ENCODE measurements around the gene AFF3. TPM values are rescaled to one million over a fixed set of nuclear protein-coding genes. Genes with fewer than 3 reads are reported as not detected.

AFF3 gene
- total and polyA plus RNA-seq, 2 of the 8 experiments (the other 6 are each of a cell fraction or from before 2014, with no cell fraction given): 0.27 to 3.0 TPM

DNA sequence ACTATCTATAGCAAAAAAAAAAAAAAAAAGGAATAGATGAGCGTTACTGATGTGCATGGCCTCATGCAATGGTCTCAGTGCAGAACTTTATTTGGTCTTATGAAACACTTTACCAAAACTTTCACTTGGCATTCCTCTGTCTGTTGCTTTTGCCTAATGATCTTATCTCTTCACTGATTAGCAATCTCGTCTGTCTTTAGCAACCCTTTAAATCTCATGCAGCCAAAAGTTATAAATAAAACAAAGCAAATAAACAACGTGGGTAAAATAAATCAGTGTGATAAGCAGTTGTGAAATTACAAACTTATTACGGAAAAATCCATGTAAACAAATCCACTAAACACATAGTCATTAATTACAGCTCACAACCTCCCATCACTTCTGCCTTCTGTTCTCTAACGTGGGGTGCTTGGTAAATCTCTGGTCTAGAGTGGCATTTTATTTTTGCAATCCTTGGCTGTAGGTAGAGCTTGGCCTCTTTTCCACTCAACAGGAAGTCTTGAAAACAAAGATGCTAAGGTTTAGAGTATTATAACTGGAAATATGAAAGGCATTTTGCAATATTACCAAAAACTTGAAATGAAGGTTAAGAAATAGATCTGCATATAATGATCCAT lies 288.0 kb downstream of the AFF3 start:
- H2AFZ ChIP-seq (ENCODE audit: low read length): no peak overlapping the region
- H2BK120ac ChIP-seq (replicated peaks; ENCODE audit: low read depth, low read length): no peak overlapping the region
- H4K5ac ChIP-seq (ENCODE audit: insufficient read length, low read depth, low read length): no peak overlapping the region
- no peak overlapping the region for H2BK20ac ChIP-seq (ENCODE audit: low read length)
- no peak overlapping the region for H3K18ac ChIP-seq (ENCODE audit: extremely low read depth, low read length)
- no peak overlapping the region for H3K27ac ChIP-seq (ENCODE audit: low read depth, low read length)
- no peak overlapping the region for H2AK5ac ChIP-seq (ENCODE audit: low read depth, low read length)
- DNase-seq (ENCODE audit: low read depth in 1 of 2, low spot score in 2 of 2): no peak
- H4K20me1 ChIP-seq (replicated peaks in 1 of 2; ENCODE audit: control insufficient read depth in 1 of 2, insufficient read depth in 2 of 2, low read length in 2 of 2): no peaks in the 10 kb centered on the region
- no peak overlapping the region for H4K91ac ChIP-seq (replicated peaks; ENCODE audit: insufficient read length, low read length)
- 89% methylated on average over 5 of the region's 5 CpGs; no CpG with 5 or more reads in 1 of the 2 experiments for WGBS, 2 experiments (ENCODE audit: extremely low coverage in 1 of 2, insufficient coverage in 1 of 2, insufficient read length in 1 of 2, insufficient replicate concordance in 2 of 2, low coverage in 1 of 2, low lambda C conversion rate in 2 of 2, missing lambda C conversion rate in 1 of 2)
- no peak overlapping the region for H4K8ac ChIP-seq (ENCODE audit: extremely low read depth, insufficient read depth, low read length)
- no peak overlapping the region for H3K4me2 ChIP-seq (ENCODE audit: insufficient read depth in 1 of 2, low read depth in 2 of 2, low read length in 2 of 2)
- H3K36me3 ChIP-seq (ENCODE audit: control insufficient read depth in 2 of 4, insufficient read depth in 4 of 4, low read length in 3 of 4): no peaks in the 10 kb centered on the region
- no peak for FAIRE-seq
- H3K27me3 ChIP-seq (replicated peaks in 1 of 4; ENCODE audit: control insufficient read depth in 3 of 4, extremely low read depth in 1 of 4, insufficient read depth in 3 of 4, low read length in 3 of 4): no peaks in the 10 kb centered on the region
- H3K4ac ChIP-seq (replicated peaks; ENCODE audit: insufficient read length, low read depth, low read length): no peak overlapping the region
- H3K4me1 ChIP-seq (replicated peaks in 1 of 4; ENCODE audit: control insufficient read depth in 3 of 4, insufficient read depth in 4 of 4, low read length in 3 of 4): no peaks in the 10 kb centered on the region
- H2BK5ac ChIP-seq (ENCODE audit: low read depth, low read length): no peak overlapping the region
- H3K9ac ChIP-seq (replicated peaks in 1 of 4; ENCODE audit: extremely low read depth in 1 of 4, low read depth in 3 of 4, low read length in 3 of 4): no peak overlapping the region
- H3K14ac ChIP-seq (ENCODE audit: insufficient read length): no peak overlapping the region
- H3K79me2 ChIP-seq (ENCODE audit: control insufficient read depth in 1 of 2, insufficient read depth in 2 of 2, low read length in 2 of 2): no peaks in the 10 kb centered on the region
- ChIA-PET POLR2A (ENCODE audit: partially characterized antibody) (no interaction called here), CTCF (ENCODE audit: partially characterized antibody) (interaction anchor here (0.6 kb wide), 1 partner anchor 540 kb away, joined by 3 read pairs; no protein-coding TSS in a partner anchor)
- H3K9me3 ChIP-seq (ENCODE audit: insufficient read depth in 2 of 2, low read depth in 1 of 2, low read length in 1 of 2): no peaks in the 10 kb centered on the region
- no peak overlapping the region for H3K56ac ChIP-seq (replicated peaks; ENCODE audit: insufficient read length, low read depth, low read length)
- H2BK12ac ChIP-seq (ENCODE audit: low read depth, low read length): no peak overlapping the region
- H3K23ac ChIP-seq (ENCODE audit: insufficient read length): no peak overlapping the region
- no peak overlapping the region for H3K4me3 ChIP-seq (ENCODE audit: extremely low read depth in 1 of 4, insufficient read depth in 2 of 4, low read depth in 3 of 4, low read length in 4 of 4)
- H2BK15ac ChIP-seq (ENCODE audit: low read length): no peak overlapping the region
- H3K23me2 ChIP-seq (ENCODE audit: low read depth, low read length): no peaks in the 10 kb centered on the region
- no peaks in the 10 kb centered on the region for H3K79me1 ChIP-seq (ENCODE audit: low read depth, low read length)
- no peak for TF ChIP-seq TBP (IDR thresholded peaks at IDR 0.05; ENCODE audit: low read depth, low read length)
- no peak for TF ChIP-seq RAD21 (IDR thresholded peaks at IDR 0.05 in 1 of 2, conservative IDR thresholded peaks at IDR 0.05 in 1 of 2; ENCODE audit: low read depth in 2 of 2, low read length in 2 of 2)
- TF ChIP-seq RXRA (IDR thresholded peaks at IDR 0.05; ENCODE audit: insufficient read depth, low read depth, low read length): no peak
- TF ChIP-seq SP1 (IDR thresholded peaks at IDR 0.05; ENCODE audit: low read depth, low read length): no peak
- no peak for TF ChIP-seq TCF12 (IDR thresholded peaks at IDR 0.05; ENCODE audit: low read depth, low read length)
- TF ChIP-seq, protein P1, sequence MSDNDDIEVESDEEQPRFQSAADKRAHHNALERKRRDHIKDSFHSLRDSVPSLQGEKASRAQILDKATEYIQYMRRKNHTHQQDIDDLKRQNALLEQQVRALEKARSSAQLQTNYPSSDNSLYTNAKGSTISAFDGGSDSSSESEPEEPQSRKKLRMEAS (IDR thresholded peaks at IDR 0.05): no peak
- no peak for TF ChIP-seq TEAD4 (IDR thresholded peaks at IDR 0.05; ENCODE audit: low read depth, low read length)
- no peak for TF ChIP-seq HDAC6 (IDR thresholded peaks at IDR 0.05; ENCODE audit: low read depth, low read length)
- TF ChIP-seq SUZ12 (IDR thresholded peaks at IDR 0.05; ENCODE audit: low read length): no peak
- TF ChIP-seq HDAC2 (IDR thresholded peaks at IDR 0.05; ENCODE audit: borderline replicate concordance in 1 of 2, low read depth in 2 of 2, low read length in 2 of 2): no peak
- no peak for TF ChIP-seq KDM1A (IDR thresholded peaks at IDR 0.05; ENCODE audit: borderline replicate concordance, low read length)
- TF ChIP-seq CTBP2 (IDR thresholded peaks at IDR 0.05; ENCODE audit: borderline replicate concordance, insufficient read depth, insufficient read length, low read length): no peak
- TF ChIP-seq SRF (IDR thresholded peaks at IDR 0.05; ENCODE audit: low read depth, low read length): no peak
